Prostate gland (tissue), 2 donors: ENCODE data around the gene ADCY4.

Source experiments
- CTCF ChIP-seq, 4 experiments: fragments of 200-600 bp in 2 of 4; fragments of 450-650 bp in 2 of 4; sonication (generic) in 2 of 4; IDR thresholded peaks; 1 replicate in 3 of 4; 2 replicates in 1 of 4; pipeline ENCODE4 v1.5.1; 2016 to 2019; ENCODE audit warnings: antibody characterized with exemption in 4 of 4, mild to moderate bottlenecking in 2 of 4, moderate library complexity in 2 of 4
- POLR2A ChIP-seq: fragments of 450-650 bp; IDR thresholded peaks from one replicate; pipeline ENCODE4 v1.6.1; 2016; ENCODE audit warnings: antibody characterized with exemption, mild to moderate bottlenecking

GRCh38 chr14:24277071-24277470 lies 57.8 kb downstream of the ADCY4 start:
- no peak for TF ChIP-seq POLR2A
- TF ChIP-seq CTCF (IDR thresholded peaks at IDR 0.05) = no peak
